Body of pancreas (tissue), 4 donors: ENCODE data around the gene ABCB11.

Experiments
- POLR2A ChIP-seq, 3 donors: fragments of 450-650 bp; IDR thresholded peaks; one replicate each; pipeline ENCODE4 v1.6.1; 2016; ENCODE audit warnings: antibody characterized with exemption in 3 of 3, mild to moderate bottlenecking in 2 of 3
- TF ChIP-seq, protein P1 (sequence below), 7 experiments: fragments of 450-650 bp in 4 of 7; fragments of 200-600 bp in 3 of 7; sonication (generic) in 3 of 7; IDR thresholded peaks; one replicate each; pipeline ENCODE4 v1.5.1; 2016 to 2019; ENCODE audit warnings: antibody characterized with exemption in 7 of 7

GRCh38 chr2:168954256-168954655, 76.9 kb downstream of the ABCB11 start:
- TF ChIP-seq, protein P1, sequence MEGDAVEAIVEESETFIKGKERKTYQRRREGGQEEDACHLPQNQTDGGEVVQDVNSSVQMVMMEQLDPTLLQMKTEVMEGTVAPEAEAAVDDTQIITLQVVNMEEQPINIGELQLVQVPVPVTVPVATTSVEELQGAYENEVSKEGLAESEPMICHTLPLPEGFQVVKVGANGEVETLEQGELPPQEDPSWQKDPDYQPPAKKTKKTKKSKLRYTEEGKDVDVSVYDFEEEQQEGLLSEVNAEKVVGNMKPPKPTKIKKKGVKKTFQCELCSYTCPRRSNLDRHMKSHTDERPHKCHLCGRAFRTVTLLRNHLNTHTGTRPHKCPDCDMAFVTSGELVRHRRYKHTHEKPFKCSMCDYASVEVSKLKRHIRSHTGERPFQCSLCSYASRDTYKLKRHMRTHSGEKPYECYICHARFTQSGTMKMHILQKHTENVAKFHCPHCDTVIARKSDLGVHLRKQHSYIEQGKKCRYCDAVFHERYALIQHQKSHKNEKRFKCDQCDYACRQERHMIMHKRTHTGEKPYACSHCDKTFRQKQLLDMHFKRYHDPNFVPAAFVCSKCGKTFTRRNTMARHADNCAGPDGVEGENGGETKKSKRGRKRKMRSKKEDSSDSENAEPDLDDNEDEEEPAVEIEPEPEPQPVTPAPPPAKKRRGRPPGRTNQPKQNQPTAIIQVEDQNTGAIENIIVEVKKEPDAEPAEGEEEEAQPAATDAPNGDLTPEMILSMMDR (IDR thresholded peaks at IDR 0.05) = no peak
- no peak for TF ChIP-seq POLR2A (IDR thresholded peaks at IDR 0.05)
